ENCODE data around the gene GAK. TPM values are rescaled to one million over a fixed set of nuclear protein-coding genes. Genes with fewer than 3 reads are reported as not detected.
"Not testable (repeated sequence)": the region's sequence is repeated elsewhere in the genome, so short reads cannot be mapped to it uniquely, and the experiment has no call there.

Gene GAK
- total RNA-seq, 2 experiments from 2014 or later = 97.0 to 101 TPM

DNA sequence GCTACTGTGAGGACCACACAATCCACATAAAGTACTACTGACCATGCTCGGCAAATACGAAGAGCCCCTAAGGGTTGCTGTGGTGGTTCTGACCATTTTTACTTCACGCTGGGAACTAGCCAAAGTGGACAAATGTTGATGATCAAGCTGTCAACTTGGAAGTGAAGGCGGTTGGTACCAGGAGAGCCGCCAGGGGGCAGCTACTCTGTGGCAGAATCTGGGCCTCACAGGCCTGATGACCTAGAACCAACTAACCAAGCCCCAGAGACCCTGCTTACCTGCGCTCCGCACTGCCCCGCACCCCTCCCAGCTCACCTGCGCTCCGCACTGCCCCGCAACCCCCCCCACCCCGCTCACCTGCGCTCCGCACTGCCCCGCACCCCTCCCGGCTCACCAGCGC is 5.6 kb downstream of the GAK start:
- intact Hi-C loops (cut with micrococcal nuclease) = no loop called here
- POLR2A ChIA-PET = no interaction called here
- H3K36me3 Mint-ChIP-seq = peaks cover 3% of the 10 kb centered on the region
- H3K4me3 Mint-ChIP-seq = no peak overlapping the region
- no peak for DNase-seq
- no peaks in the 10 kb centered on the region for H3K27me3 Mint-ChIP-seq
- CTCF ChIA-PET = interaction anchor here (0.6 to 0.9 kb wide), 2 partner anchors 23 to 145 kb away, joined by 3 read pairs; no protein-coding TSS in a partner anchor
- H3K4me1 Mint-ChIP-seq (ENCODE audit: low read depth) = peaks cover 64% of the 10 kb centered on the region
- no peaks in the 10 kb centered on the region for H3K9me3 Mint-ChIP-seq
- no peak overlapping the region for H3K27ac Mint-ChIP-seq

- H3K4me3 Mint-ChIP-seq = no peak overlapping the region
- CTCF ChIA-PET = interaction anchor here (0.9 kb wide), 1 partner anchor 144 kb away, joined by 3 read pairs; no protein-coding TSS in a partner anchor
- H3K27ac Mint-ChIP-seq = peak overlapping the region; percentile 0
- peaks cover 7% of the 10 kb centered on the region for H3K36me3 Mint-ChIP-seq
- POLR2A ChIA-PET = no interaction called here
- H3K4me1 Mint-ChIP-seq (ENCODE audit: low read depth) = peaks cover 68% of the 10 kb centered on the region
- no peak for DNase-seq
- H3K9me3 Mint-ChIP-seq = no peaks in the 10 kb centered on the region
- H3K27me3 Mint-ChIP-seq = no peaks in the 10 kb centered on the region
- intact Hi-C loops (cut with micrococcal nuclease) = no loop called here
Observed at GRCh38 chr4:925771-926500, 6.2 kb downstream of the GAK start.

- POLR2A ChIA-PET = no interaction called here
- CTCF ChIA-PET = no interaction called here
- Mint-ChIP-seq H3K4me3 (no peak overlapping the region), H3K27ac (peak overlapping the region; percentile 72), H3K36me3 (peaks cover 7% of the 10 kb centered on the region), H3K4me1 (ENCODE audit: low read depth) (peaks cover 63% of the 10 kb centered on the region), H3K27me3 (no peaks in the 10 kb centered on the region), H3K9me3 (no peaks in the 10 kb centered on the region)
- no peak for DNase-seq
- intact Hi-C loops (cut with micrococcal nuclease) = no loop called here
Observed at GRCh38 chr4:925171-925570, 6.9 kb downstream of the GAK start.

- Mint-ChIP-seq H3K27ac (peak overlapping the region; percentile 72), H3K9me3 (no peaks in the 10 kb centered on the region), H3K4me1 (ENCODE audit: low read depth) (peaks cover 64% of the 10 kb centered on the region), H3K27me3 (no peaks in the 10 kb centered on the region), H3K36me3 (peaks cover 9% of the 10 kb centered on the region), H3K4me3 (no peak overlapping the region)
- intact Hi-C loops (cut with micrococcal nuclease) = no loop called here
- POLR2A ChIA-PET = interaction anchor here (1.5 kb wide), 1 partner anchor 8 kb away, joined by 6 read pairs; the partner anchor contains the start of genes GAK and TMEM175
- DNase-seq = peak; percentile 60
- CTCF ChIA-PET = no interaction called here
Observed at GRCh38 chr4:924107-925096, 7.7 kb downstream of the GAK start.

GRCh38 chr4:921830-922331 is 10.2 kb downstream of the GAK start:
- Mint-ChIP-seq H3K9me3 (peaks cover 12% of the 10 kb centered on the region), H3K27me3 (no peaks in the 10 kb centered on the region), H3K4me1 (ENCODE audit: low read depth) (peaks cover 63% of the 10 kb centered on the region), H3K27ac (peak overlapping the region; percentile 55), H3K36me3 (peaks cover 17% of the 10 kb centered on the region), H3K4me3 (peak overlapping the region; percentile 20)
- ChIA-PET CTCF (interaction anchor here (0.7 to 1.6 kb wide), 4 partner anchors 10 to 180 kb away, joined by 3 to 5 read pairs (median 4); partner anchors contain the start of genes GAK, IDUA and TMEM175), POLR2A (no interaction called here)
- intact Hi-C loops (cut with micrococcal nuclease) = loop anchor here (1.0 kb wide), 1 partner anchor 8 kb away; no protein-coding TSS in a partner anchor
- peak; percentile 47 for DNase-seq

- Mint-ChIP-seq H3K4me1 (ENCODE audit: low read depth) (peaks cover 64% of the 10 kb centered on the region), H3K9me3 (peaks cover 12% of the 10 kb centered on the region), H3K36me3 (peaks cover 17% of the 10 kb centered on the region)
- DNase-seq; intact Hi-C loops (cut with micrococcal nuclease); H3K27ac Mint-ChIP-seq; H3K27me3 Mint-ChIP-seq; H3K4me3 Mint-ChIP-seq: not testable (repeated sequence)
- POLR2A ChIA-PET = interaction anchor here (0.9 kb wide), 1 partner anchor 13 kb away, joined by 3 read pairs; the partner anchor contains the start of gene TMEM175
- CTCF ChIA-PET = interaction anchor here (0.6 kb wide), 1 partner anchor 68 kb away, joined by 3 read pairs; the partner anchor contains the start of gene IDUA
Observed at GRCh38 chr4:919004-919680, 13.0 kb downstream of the GAK start.

DNA sequence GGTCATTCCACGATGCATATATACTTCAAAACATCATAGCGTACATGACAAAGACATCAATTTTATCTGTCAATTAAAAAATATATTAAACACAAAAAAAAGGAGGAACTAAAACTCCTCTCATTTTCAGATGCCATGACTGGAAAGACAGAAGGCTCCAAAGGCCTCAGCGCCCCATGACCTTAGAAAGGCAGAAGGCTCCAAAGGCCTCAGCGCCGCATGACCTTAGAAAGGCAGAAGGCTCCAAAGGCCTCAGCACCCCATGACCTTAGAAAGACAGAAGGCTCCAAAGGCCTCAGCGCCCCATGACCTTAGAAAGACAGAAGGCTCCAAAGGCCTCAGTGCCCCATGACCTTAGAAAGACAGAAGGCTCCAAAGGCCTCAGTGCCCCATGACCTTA is 13.5 kb downstream of the GAK start:
- peaks cover 17% of the 10 kb centered on the region for H3K36me3 Mint-ChIP-seq
- H3K9me3 Mint-ChIP-seq = peaks cover 12% of the 10 kb centered on the region
- intact Hi-C loops (cut with micrococcal nuclease); H3K27ac Mint-ChIP-seq; DNase-seq; POLR2A ChIA-PET; H3K27me3 Mint-ChIP-seq; H3K4me3 Mint-ChIP-seq: not testable (repeated sequence)
- CTCF ChIA-PET = interaction anchor here (0.6 to 1.1 kb wide), 2 partner anchors 16 to 239 kb away, joined by 3 read pairs; no protein-coding TSS in a partner anchor
- peaks cover 62% of the 10 kb centered on the region for H3K4me1 Mint-ChIP-seq (ENCODE audit: low read depth)

- ChIA-PET CTCF (interaction anchor here (0.6 to 1.1 kb wide), 3 partner anchors 15 to 240 kb away, joined by 3 read pairs; no protein-coding TSS in a partner anchor), POLR2A (no interaction called here)
- peaks cover 17% of the 10 kb centered on the region for H3K36me3 Mint-ChIP-seq
- DNase-seq = no peak
- no peaks in the 10 kb centered on the region for H3K27me3 Mint-ChIP-seq
- no peak overlapping the region for H3K4me3 Mint-ChIP-seq
- peaks cover 12% of the 10 kb centered on the region for H3K9me3 Mint-ChIP-seq
- H3K27ac Mint-ChIP-seq = no peak overlapping the region
- H3K4me1 Mint-ChIP-seq (ENCODE audit: low read depth) = peaks cover 61% of the 10 kb centered on the region
- intact Hi-C loops (cut with micrococcal nuclease) = no loop called here
Observed at GRCh38 chr4:917992-918391, 14.1 kb downstream of the GAK start.

GRCh38 chr4:917466-917865 is 14.7 kb downstream of the GAK start:
- Mint-ChIP-seq H3K4me3 (no peak overlapping the region), H3K27me3 (no peaks in the 10 kb centered on the region), H3K4me1 (ENCODE audit: low read depth) (peaks cover 56% of the 10 kb centered on the region), H3K9me3 (peaks cover 12% of the 10 kb centered on the region), H3K36me3 (peaks cover 19% of the 10 kb centered on the region), H3K27ac (no peak overlapping the region)
- no peak for DNase-seq
- ChIA-PET POLR2A (no interaction called here), CTCF (interaction anchor here (0.6 to 1.1 kb wide), 2 partner anchors 15 to 61 kb away, joined by 3 read pairs; no protein-coding TSS in a partner anchor)
- intact Hi-C loops (cut with micrococcal nuclease) = no loop called here

- no peak for DNase-seq
- POLR2A ChIA-PET = no interaction called here
- peaks cover 39% of the 10 kb centered on the region for H3K4me1 Mint-ChIP-seq (ENCODE audit: low read depth)
- H3K27ac Mint-ChIP-seq = no peak overlapping the region
- no peaks in the 10 kb centered on the region for H3K27me3 Mint-ChIP-seq
- CTCF ChIA-PET = no interaction called here
- H3K4me3 Mint-ChIP-seq = no peak overlapping the region
- peaks cover 23% of the 10 kb centered on the region for H3K36me3 Mint-ChIP-seq
- intact Hi-C loops (cut with micrococcal nuclease) = no loop called here
- H3K9me3 Mint-ChIP-seq = peaks cover 12% of the 10 kb centered on the region
Observed at GRCh38 chr4:915595-915994, 16.5 kb downstream of the GAK start.

DNA sequence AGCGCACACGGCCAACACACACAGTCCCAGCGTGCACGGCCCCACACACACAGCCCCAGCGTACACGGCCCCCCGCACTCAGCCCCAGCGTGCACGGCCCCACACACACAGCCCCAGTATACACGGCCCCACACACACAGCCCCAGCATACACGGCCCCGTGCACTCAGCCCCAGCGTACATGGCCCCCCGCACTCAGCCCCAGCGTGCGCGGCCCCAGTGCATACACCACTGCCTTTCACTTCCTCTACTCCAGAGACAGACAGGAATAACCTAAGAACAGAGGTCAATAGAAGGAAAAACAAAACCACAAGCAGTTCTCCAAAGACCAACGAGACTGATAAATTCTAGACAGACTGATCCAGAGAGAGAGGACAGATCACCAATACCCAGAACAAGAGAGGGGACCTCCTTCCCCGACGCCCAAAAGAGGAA is 17.1 kb downstream of the GAK start:
- no peak for DNase-seq
- Mint-ChIP-seq H3K9me3 (peaks cover 12% of the 10 kb centered on the region), H3K4me1 (ENCODE audit: low read depth) (peaks cover 39% of the 10 kb centered on the region), H3K27me3 (no peaks in the 10 kb centered on the region), H3K36me3 (peaks cover 23% of the 10 kb centered on the region), H3K27ac (no peak overlapping the region), H3K4me3 (no peak overlapping the region)
- CTCF ChIA-PET = no interaction called here
- intact Hi-C loops (cut with micrococcal nuclease) = no loop called here
- POLR2A ChIA-PET = no interaction called here

Measured in activated CD4-positive, alpha-beta memory T cell treated with anti-CD3 and anti-CD28 coated beads for 36 hours (primary cell).